Measurements from ENCODE around the gene PCP4.

DNA sequence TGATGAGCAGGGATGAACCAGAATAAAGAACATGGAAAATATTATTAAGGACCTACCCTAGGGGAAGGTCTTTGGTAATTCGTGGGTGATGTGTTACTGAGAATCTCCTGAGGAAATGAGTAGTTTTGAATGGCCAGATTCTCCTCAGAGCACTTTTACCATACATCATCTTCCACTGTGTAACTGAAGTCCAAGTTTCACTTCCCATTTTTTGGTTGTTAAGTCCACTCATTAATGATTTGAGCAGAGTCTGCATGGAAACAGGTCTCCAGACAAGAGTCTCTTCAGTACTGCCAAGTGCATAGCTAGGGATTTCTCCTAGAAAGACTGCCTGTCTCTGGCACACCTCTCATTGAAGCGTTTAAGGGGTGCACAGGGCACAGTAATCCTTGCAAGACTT, 48.7 kb upstream of the PCP4 start:
- TF ChIP-seq POLR2A (IDR thresholded peaks at IDR 0.05; ENCODE audit: low read depth, low read length) = no peak
- no peak for TF ChIP-seq TAF1 (IDR thresholded peaks at IDR 0.05; ENCODE audit: borderline replicate concordance, low read depth, low read length)
- no peak for TF ChIP-seq POLR2AphosphoS5 (IDR thresholded peaks at IDR 0.05; ENCODE audit: low read depth, low read length)

Data from GM12892 (cell line).